HepG2 (cell line): Measurements from ENCODE around the gene DOK1. TPM values are rescaled to one million over a fixed set of nuclear protein-coding genes. Genes with fewer than 3 reads are reported as not detected.

Experiments
- AKAP8 ChIP-seq: sonication (generic); formaldehyde crosslinking; IDR thresholded peaks from 2 replicates; pipeline ENCODE4 v1.5.1; 2020; ENCODE audit warnings: mild to moderate bottlenecking, missing genetic modification reagents
- CAMTA2 ChIP-seq: sonication (generic); formaldehyde crosslinking; IDR thresholded peaks from 2 replicates; pipeline ENCODE4 v1.4.0; 2020; ENCODE audit warnings: mild to moderate bottlenecking, missing genetic modification reagents, borderline replicate concordance
- HNF1A ChIP-seq, 2 experiments: sonication (generic) in 1 of 2; formaldehyde crosslinking in 1 of 2; IDR thresholded peaks; 2 replicates each; pipeline versions ENCODE4 v1.4.0 to v1.6.1; 2016 to 2020; ENCODE audit warnings: borderline replicate concordance in 1 of 2, low read depth in 1 of 2, mild to moderate bottlenecking in 1 of 2, missing genetic modification reagents in 1 of 2
- HNRNPH1 ChIP-seq: fragments of 200-400 bp; formaldehyde crosslinking; optimal IDR thresholded peaks from 2 replicates; pipeline ENCODE3; 2017; ENCODE audit warnings: mild to moderate bottlenecking, low read depth, low read length
- HNRNPL ChIP-seq: fragments of 200-400 bp; formaldehyde crosslinking; IDR thresholded peaks from 2 replicates; pipeline ENCODE4 v1.6.1; 2017; ENCODE audit warnings: mild to moderate bottlenecking, low read depth, low read length
- KDM1A ChIP-seq: IDR thresholded peaks from 2 replicates; pipeline ENCODE4 v1.6.1; 2016; ENCODE audit warnings: missing compliant biosample characterization
- KDM2A ChIP-seq: sonication (generic); formaldehyde crosslinking; IDR thresholded peaks from 2 replicates; pipeline ENCODE4 v1.4.0; 2020; ENCODE audit warnings: low read depth, missing genetic modification reagents, borderline replicate concordance
- KDM5B ChIP-seq: sonication (generic); formaldehyde crosslinking; IDR thresholded peaks from 2 replicates; pipeline ENCODE4 v1.4.0; 2020; ENCODE audit warnings: missing genetic modification reagents, mild to moderate bottlenecking, borderline replicate concordance
- KLF12 ChIP-seq: sonication (generic); formaldehyde crosslinking; IDR thresholded peaks from 2 replicates; pipeline ENCODE4 v1.4.0; 2020; ENCODE audit warnings: missing genetic modification reagents, borderline replicate concordance
- MED8 ChIP-seq: sonication (generic); formaldehyde crosslinking; IDR thresholded peaks from 2 replicates; pipeline ENCODE4 v1.8.1; 2023; ENCODE audit warnings: mild to moderate bottlenecking, missing genetic modification reagents; ENCODE audit not compliant: insufficient replicate concordance
- NBN ChIP-seq: fragments of 450-650 bp; conservative IDR thresholded peaks from 2 replicates; pipeline ENCODE4 v1.6.1; 2017
- PRPF4 ChIP-seq: fragments of 200-400 bp; formaldehyde crosslinking; IDR thresholded peaks from 2 replicates; pipeline ENCODE4 v1.6.1; 2016; ENCODE audit warnings: low read length, low read depth; ENCODE audit not compliant: poor library complexity, severe bottlenecking
- SUZ12 ChIP-seq: fragments of 150-350 bp; IDR thresholded peaks from 2 replicates; pipeline ENCODE4 v1.6.1; 2014; ENCODE audit warnings: low read depth, low read length
- TOE1 ChIP-seq: sonication (generic); formaldehyde crosslinking; IDR thresholded peaks from 2 replicates; pipeline ENCODE4 v1.4.0; 2020; ENCODE audit warnings: mild to moderate bottlenecking, missing genetic modification reagents
- WIZ ChIP-seq: sonication (generic); formaldehyde crosslinking; IDR thresholded peaks from 2 replicates; pipeline ENCODE4 v1.5.1; 2020; ENCODE audit warnings: mild to moderate bottlenecking, missing genetic modification reagents
- ZC3H13 ChIP-seq: sonication (generic); formaldehyde crosslinking; IDR thresholded peaks from 2 replicates; pipeline ENCODE4 v1.8.1; 2023; ENCODE audit warnings: mild to moderate bottlenecking, missing genetic modification reagents, moderate library complexity
- ZNF260 ChIP-seq: sonication (generic); formaldehyde crosslinking; IDR thresholded peaks from 2 replicates; pipeline ENCODE4 v1.4.0; 2020; ENCODE audit warnings: missing genetic modification reagents, low read depth, mild to moderate bottlenecking, borderline replicate concordance
- ZNF615 ChIP-seq: sonication (generic); formaldehyde crosslinking; IDR thresholded peaks from 2 replicates; pipeline ENCODE4 v1.5.0; 2020; ENCODE audit warnings: mild to moderate bottlenecking, missing genetic modification reagents, borderline replicate concordance
- ZNF777 ChIP-seq: sonication (generic); formaldehyde crosslinking; IDR thresholded peaks from 2 replicates; pipeline ENCODE4 v1.4.0; 2020; ENCODE audit warnings: missing genetic modification reagents
- polyA plus RNA-seq, 8 experiments: library from polyadenylated mRNA; depleted of rRNA in 3 of 8; stranded (reverse) in 7 of 8; unstranded in 1 of 8; fragments of >200 nt; fragmentation: Illumina TruSeq in 4 of 8; extraction: Trizol in 4 of 8; gene quantifications; 2 replicates each; pipeline versions ENCODE4 v1.2.1 to v1.2.3, GENCODE V29; 2011 to 2016; ENCODE audit warnings: low read depth in 4 of 8, missing spikeins in 1 of 8, mixed read lengths in 1 of 8; ENCODE audit not compliant: insufficient read depth in 1 of 8
- total RNA-seq, 5 experiments: library from RNA; depleted of rRNA; stranded (reverse); fragments of >200 nt; fragmentation: Illumina TruSeq; extraction: Trizol; gene quantifications; 2 replicates each; pipeline ENCODE4 v1.2.3, GENCODE V29; 2016; ENCODE audit warnings: low read depth in 1 of 5
- TF ChIP-seq, protein P1 (sequence below): sonication (generic); formaldehyde crosslinking; IDR thresholded peaks from 2 replicates; pipeline ENCODE4 v1.5.1; 2020; ENCODE audit warnings: missing genetic modification reagents, mild to moderate bottlenecking, borderline replicate concordance
- TF ChIP-seq, protein P2 (sequence below): sonication (generic); formaldehyde crosslinking; IDR thresholded peaks from 2 replicates; pipeline ENCODE4 v1.5.1; 2020; ENCODE audit warnings: mild to moderate bottlenecking, missing genetic modification reagents

DOK1 gene
- total and polyA plus RNA-seq, 2 of the 13 experiments (the other 11 are each of a cell fraction or from before 2014, with no cell fraction given): 0.53 to 0.74 TPM

DNA sequence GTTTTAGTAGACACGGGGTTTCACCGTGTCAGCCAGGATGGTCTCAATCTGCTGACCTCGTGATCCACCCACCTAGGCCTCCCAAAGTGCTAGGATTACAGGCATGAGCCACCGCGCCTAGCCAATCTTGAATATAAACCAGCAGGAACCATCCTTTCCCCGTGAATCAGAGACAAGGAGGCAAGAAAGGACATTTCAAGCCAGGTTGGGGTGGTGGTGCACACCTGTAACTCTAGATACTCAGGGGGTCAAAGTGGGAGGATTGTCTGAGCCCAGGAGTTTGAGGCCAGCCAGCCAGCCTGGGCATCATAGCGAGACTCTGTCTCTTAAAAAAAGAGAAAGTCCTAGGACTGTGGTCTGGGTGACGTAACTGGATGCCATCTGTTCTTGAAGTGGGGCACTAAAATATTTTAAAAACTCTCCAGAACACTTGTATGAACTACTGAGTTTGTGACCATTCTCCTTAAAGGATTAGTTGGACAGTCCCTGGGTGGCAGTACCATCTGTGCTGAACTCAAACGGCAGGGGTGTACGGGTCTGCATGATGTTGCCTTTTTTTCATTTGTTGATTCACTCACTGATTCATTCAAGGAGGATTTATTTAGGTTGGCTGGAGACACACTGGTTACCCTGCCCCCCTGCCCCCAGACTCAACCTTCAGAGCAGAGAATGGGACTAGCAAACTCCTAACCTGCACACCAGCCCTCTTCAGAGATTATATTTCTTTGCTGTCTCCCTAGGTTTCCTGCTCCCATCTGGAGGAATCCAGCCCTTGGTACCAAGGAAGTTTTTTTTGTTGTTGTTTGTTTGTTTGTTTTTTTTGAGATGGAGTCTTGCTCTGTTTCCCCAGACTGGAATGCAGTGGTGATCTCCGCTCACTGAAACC lies 43.2 kb upstream of the DOK1 start (continued):
- no peak for TF ChIP-seq ZNF260 (CRISPR knock-in tag)
- peak; percentile 25; the same call in 1 of the 2 replicates for TF ChIP-seq AKAP8 (CRISPR knock-in tag)
- TF ChIP-seq ZNF777: no peak
- TF ChIP-seq HNRNPH1: no peak
- no peak for TF ChIP-seq HNF1A (IDR thresholded peaks at IDR 0.05; ENCODE audit: low read depth)
- TF ChIP-seq HNF1A (CRISPR knock-in tag; IDR thresholded peaks at IDR 0.05; ENCODE audit: borderline replicate concordance): no peak
- TF ChIP-seq NBN: no peak
- TF ChIP-seq SUZ12: no peak
- no peak for TF ChIP-seq KDM1A (CRISPR knock-in tag)
- TF ChIP-seq, protein P1, sequence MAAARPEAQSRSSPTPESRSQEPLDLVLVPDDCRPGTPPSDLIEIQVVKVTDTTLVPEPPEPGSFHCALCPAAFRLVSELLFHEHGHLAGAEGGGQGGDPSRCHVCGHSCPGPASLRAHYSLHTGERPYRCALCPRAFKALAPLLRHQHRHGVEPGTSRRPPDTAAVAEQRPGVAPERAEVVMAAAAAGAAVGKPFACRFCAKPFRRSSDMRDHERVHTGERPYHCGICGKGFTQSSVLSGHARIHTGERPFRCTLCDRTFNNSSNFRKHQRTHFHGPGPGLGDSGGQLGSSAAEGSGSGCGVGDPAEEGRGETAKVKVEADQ (CRISPR knock-in tag): no peak
- TF ChIP-seq ZC3H13 (CRISPR knock-in tag): peak; percentile 68; the same call in 1 of the 2 replicates
- TF ChIP-seq ZNF615: no peak
- no peak for TF ChIP-seq WIZ
- peak; percentile 42 for TF ChIP-seq MED8
- TF ChIP-seq KDM5B (CRISPR knock-in tag): 0 out of 2 replicates have a peak, but pooled peaks have one; percentile 47
- TF ChIP-seq KLF12 (CRISPR knock-in tag): no peak
- TF ChIP-seq, protein P2, sequence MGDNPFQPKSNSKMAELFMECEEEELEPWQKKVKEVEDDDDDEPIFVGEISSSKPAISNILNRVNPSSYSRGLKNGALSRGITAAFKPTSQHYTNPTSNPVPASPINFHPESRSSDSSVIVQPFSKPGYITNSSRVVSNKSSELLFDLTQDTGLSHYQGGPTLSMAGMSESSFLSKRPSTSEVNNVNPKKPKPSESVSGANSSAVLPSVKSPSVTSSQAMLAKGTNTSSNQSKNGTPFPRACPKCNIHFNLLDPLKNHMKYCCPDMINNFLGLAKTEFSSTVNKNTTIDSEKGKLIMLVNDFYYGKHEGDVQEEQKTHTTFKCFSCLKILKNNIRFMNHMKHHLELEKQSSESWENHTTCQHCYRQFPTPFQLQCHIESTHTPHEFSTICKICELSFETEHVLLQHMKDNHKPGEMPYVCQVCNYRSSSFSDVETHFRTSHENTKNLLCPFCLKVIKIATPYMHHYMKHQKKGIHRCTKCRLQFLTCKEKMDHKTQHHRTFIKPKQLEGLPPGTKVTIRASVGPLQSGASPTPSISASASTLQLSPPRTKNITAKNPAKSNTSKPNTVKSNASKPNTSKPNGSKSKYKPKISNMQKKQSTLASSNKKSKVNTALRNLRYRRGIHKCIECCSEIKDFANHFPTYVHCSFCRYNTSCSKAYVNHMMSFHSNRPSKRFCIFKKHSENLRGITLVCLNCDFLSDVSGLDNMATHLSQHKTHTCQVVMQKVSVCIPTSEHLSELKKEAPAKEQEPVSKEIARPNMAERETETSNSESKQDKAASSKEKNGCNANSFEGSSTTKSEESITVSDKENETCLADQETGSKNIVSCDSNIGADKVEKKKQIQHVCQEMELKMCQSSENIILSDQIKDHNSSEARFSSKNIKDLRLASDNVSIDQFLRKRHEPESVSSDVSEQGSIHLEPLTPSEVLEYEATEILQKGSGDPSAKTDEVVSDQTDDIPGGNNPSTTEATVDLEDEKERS: peak; percentile 65; the same call in 1 of the 2 replicates
- TF ChIP-seq KDM2A (CRISPR knock-in tag): 0 out of 2 replicates have a peak, but pooled peaks have one; percentile 30
- TF ChIP-seq HNRNPL: no peak
- no peak for TF ChIP-seq PRPF4
- TF ChIP-seq TOE1: no peak
- TF ChIP-seq CAMTA2: 0 out of 2 replicates have a peak, but pooled peaks have one; percentile 72
